HG03439 (cell line): ENCODE measurements around the gene CRIP2.
A peak's percentile ranks its signal among the peaks of the same experiment; 100 is the strongest.

Experiments used
- ATAC-seq: cut with Tn5 transposase; IDR thresholded peaks from one replicate; pipeline ENCODE4 v1.9.1; 2021; ENCODE audit warnings: mild to moderate bottlenecking, moderate library complexity; ENCODE audit not compliant: unreplicated experiment

Gene CRIP2

GRCh38 chr14:105486163-105486973 lies 11.7 kb downstream of the CRIP2 start, which contains the start of gene CRIP1:
Gene CRIP1 (plus strand): TSS chr14:105486886. CDS start chr14:105487260, 374 bp downstream.
- ATAC-seq, result no peak

DNA sequence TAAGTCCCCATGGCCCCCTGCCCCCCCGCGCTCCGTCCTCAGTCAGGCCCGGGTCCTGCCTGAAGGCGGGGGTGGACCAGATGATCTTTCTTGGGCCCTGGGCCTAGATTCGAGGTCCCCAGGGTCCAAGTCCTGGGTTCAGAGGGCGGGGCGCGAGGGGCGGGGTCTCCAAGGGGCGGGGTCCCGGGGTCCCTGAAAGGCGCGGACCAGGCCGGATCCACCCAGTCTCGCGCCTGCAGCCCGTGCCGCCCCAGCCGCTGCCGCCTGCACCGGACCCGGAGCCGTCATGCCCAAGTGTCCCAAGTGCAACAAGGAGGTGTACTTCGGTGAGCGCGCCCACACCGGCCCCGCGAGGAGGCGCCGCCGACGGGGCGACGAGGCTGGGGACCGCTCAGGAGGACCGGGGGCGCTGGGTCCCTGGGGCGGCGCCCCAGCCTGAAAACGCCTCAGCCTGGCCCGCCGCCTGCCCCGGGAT lies 12.4 kb downstream of the CRIP2 start:
- no peak for ATAC-seq

DNA sequence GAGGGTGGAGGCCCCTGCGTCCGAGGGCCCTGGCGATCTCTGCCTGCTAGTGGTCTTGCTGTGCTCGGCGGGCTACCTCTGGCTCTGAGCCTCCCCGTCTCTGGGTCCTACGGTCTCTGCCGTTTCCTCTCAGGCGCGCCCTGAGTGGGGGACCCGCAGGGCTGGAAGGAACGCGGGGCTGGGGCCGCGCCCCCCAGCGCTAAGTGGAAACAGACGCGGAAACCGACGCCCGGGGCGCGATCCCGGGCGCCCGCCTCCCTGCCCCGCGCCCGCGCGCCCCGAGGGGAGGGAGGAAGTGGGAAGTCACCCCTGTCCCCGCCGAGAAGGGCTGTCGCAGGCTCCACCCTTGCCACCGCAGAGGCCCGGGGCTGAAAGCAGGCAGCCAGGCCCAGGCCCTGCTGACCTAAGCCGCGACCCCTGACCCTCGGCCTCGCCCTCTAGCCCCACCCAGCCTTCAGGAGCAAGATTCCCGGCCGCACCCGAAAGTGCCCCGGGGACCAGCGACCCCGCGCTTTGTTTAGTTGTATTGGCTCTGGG lies 12.9 kb downstream of the CRIP2 start:
- ATAC-seq, result no peak

GRCh38 chr14:105487986-105488777 lies 13.6 kb downstream of the CRIP2 start:
- no peak for ATAC-seq

- ATAC-seq, result no peak
These were observed 14.3 kb downstream of the CRIP2 start for GRCh38 chr14:105488781-105489541.

- no peak for ATAC-seq
These were observed 15.1 kb downstream of the CRIP2 start for GRCh38 chr14:105489542-105490266.

GRCh38 chr14:105490267-105490571 lies 15.6 kb downstream of the CRIP2 start:
- ATAC-seq, result peak; percentile 1

DNA sequence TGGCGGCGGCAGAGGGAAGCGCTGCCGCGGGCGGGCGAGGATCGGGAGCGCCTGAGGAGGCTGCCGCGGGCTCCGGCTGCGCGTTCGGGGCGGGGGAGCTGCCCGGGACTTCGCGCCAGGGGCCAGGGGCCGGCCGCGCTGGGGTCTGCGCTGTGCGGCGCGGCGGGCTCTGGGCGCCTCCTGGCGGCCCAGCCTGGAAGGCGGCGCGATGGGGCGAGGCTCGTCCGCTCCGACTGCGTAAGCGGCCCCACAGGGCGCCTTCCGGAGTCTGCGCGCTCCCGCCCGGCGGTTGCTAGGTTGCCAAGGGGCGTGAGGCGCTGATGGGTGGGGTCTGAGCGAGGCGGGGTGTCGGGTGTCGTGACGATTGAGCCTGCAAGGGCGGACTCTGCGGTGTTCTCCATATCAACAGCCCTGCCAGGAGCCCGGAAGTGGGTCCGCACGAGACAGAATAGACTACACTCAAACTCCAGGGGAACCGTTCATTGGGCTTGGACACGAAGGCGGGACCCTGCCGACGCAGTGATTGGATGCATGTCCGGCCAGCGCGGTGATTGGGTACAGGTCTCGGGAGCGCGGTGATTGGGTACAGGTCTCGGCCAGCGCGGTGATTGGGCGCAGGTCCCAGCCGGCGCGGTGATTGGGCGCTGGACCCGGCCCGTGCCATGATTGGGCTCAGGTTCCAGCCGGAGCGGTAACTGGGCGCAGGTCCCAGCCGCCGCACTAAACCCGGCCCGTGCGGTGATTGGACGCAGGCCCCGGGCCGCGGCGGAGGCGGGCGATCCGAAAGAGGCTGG lies 16.1 kb downstream of the CRIP2 start, which contains the start of gene TEDC1:
Gene TEDC1 (plus strand): TSS at position 675 of the 794 bp plus-strand sequence. CDS start 130 bp downstream, outside the sequence.
- ATAC-seq, result peak; percentile 71

DNA sequence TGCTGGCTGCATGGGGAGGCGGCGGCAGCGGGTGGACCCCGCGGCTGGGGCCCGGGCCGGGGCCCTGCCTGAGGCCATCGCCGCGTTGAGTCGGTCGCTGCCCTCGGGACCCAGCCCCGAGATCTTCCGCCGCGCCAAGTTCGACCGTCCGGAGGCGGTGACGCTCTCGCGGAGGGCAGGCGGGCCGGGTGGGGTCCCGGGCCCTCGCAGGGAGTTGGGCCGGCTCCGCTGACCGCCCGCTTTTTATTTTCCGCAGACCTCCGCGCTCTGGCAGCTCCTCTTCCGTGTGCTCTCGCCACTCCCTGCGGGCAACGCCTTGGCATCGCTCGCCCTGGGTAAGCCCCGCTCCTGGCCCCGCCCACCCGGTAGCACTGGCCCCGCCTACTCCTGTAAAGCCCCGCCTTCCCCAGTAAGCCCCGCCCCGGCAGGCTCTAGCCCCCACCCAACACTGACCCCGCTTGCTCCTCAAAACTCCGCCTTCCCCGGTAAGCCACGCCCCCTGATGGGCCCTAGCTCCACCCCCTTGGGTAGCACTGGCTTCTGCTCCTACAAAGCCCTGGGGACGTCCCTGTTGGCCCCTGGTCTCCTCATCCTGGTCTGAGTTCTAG lies 16.8 kb downstream of the CRIP2 start:
- ATAC-seq, result peak; percentile 11

DNA sequence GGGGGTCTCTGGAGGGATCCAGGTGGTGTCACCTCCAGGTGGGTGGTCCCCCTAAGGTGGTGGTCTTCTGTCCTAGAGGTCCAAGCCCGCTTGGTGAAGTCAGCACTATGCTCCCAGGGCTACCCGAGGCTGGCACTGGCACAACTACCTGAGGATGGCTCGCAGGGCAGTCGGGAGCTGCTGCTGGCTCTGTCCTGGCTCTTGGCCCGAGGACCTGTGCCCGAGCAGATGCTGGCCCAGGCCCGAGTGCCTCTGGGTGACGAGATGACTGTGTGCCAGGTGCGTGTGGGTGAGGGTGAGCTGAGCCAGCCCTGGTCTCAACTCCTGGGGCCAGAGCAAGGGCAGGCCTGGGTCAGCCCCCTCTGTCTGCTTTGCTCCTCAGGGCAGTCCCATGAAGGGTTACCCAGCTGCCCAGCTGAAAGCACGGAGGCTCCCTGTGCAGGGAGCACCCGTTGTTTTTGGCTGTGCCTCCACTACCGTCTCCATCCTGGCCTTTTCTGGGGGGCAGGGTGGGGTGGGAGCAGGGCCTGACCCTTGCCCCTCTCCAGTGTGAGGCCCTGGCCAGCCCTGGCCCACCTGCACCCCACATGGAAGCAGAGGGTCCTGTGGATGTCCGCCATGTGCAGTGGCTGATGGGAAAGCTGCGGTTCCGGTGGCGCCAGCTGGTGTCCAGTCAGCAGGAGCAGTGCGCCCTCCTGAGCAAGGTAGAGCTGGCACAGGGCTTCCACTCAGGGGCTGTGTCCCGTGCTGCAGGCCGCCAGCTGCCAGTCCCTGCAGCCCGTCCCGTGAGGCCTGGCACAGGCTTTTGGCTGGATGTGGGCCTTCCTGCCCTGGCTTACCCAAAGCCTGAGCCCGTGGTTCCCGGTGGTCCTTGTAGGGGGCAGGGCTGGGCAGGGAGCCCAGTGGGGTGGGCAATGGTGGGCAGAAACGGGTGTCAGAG lies 17.7 kb downstream of the CRIP2 start:
- ATAC-seq, result no peak

- no peak for ATAC-seq
These were observed 18.6 kb downstream of the CRIP2 start for GRCh38 chr14:105492971-105493871.

- no peak for ATAC-seq
These were observed 19.4 kb downstream of the CRIP2 start for GRCh38 chr14:105493921-105494605.

DNA sequence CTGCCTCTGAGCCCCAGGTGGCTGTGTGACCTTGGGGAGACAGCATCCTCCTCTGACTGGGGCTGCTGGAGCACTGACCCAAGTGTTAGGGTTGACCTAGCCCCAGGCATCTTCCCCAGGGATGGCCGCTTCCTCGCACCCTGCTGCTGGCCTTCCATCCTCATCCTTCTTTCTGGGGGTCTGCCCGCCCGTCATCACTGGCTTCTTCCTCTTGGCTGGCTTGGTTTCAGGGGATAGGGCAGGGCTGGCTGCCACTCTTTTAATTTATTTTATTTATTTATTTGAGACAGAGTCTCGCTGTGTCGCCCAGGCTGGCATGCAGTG lies 19.9 kb downstream of the CRIP2 start:
- ATAC-seq, result no peak

DNA sequence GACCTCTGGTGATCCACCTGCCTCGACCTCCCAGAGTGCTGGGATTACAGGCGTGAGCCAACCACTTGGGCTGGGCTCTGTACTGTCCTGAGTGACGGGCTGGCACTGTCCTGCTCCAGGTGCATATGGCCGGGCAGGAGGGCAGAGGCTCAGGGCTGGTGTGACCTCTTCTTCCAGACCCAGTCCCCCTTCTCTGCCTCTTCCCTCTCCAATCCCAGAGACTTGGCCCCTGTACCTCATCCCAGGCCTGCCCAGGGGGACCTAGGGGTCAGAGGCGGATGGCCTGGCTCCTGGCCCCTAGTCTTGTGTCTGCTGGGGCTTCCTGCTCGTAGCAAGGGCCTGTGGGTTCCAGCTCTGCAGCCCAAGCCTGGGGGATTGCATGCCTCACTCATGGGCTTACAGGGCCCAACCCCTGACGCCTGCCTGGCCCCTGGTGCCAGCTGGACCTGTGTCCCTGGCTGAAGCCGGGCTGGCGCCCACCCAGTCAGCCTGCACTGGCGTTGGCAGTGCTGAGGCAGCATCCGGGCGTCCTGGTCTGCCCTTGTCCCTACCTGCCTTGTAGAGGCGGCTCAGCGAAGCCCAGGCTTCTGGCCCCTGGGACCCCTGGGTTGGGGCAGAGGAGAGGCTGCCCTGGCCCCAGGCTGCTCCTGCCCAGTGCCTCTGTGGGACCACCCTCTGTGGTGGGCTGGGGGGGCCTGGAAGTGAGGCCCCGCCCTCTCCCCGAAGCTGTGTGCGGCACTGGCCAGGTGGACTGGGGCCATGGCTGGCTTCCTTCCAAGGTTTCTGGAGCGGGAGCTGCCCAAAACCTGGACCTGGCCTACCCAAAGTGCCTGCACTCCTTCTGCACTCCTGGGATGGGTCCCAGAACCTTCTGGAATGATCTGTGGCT lies 20.7 kb downstream of the CRIP2 start:
- ATAC-seq, result no peak

- ATAC-seq, result no peak
These were observed 21.6 kb downstream of the CRIP2 start for GRCh38 chr14:105495990-105496830.
